ENCODE measurements around the gene USP48.

The USP48 gene

DNA sequence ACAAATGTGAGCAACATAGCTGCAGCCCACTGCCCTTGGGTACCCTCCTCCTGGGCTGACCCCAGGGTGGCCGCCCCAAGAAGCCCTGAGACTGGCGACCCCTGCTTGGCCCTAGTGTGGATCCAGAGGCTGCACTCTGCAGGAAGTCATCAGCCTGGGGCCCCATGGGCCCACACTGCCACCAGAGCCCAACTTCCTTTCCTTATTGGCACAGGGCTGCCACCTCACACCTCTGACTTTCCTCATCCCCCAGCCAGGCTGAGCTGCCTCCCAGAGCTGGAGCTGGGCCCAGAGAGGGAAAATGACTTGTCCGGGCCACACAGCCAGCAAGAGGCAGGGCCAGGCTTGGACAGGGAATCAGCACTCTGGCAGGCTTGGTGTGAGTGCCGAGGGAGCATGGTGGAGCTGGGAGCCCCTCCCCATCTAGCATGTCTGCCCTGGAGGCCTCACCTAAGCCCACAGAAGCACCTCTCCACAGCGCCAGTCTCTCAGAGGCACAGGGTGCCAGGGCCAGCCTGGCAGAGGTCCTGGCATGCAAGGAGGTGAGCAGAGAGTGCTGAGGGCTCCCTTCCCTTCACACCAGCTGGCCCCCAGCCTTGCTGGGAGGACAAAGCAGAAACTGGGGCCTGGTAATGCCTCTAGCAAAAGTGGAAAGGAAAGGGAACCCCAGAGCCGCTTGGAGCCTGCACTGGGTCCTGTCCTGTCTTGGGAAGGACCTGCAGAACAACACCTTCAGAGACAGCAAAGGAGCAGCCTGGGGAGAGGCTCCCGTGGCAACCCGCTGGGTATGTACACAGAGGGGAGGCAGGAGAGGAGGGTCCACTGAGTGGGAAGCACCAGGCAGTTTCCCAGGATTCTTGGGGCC, 117.0 kb downstream of the USP48 start:
- FAIRE-seq: no peak

- no peak for FAIRE-seq
Measured at GRCh38 chr1:21664806-21665588, 118.0 kb downstream of the USP48 start.

DNA sequence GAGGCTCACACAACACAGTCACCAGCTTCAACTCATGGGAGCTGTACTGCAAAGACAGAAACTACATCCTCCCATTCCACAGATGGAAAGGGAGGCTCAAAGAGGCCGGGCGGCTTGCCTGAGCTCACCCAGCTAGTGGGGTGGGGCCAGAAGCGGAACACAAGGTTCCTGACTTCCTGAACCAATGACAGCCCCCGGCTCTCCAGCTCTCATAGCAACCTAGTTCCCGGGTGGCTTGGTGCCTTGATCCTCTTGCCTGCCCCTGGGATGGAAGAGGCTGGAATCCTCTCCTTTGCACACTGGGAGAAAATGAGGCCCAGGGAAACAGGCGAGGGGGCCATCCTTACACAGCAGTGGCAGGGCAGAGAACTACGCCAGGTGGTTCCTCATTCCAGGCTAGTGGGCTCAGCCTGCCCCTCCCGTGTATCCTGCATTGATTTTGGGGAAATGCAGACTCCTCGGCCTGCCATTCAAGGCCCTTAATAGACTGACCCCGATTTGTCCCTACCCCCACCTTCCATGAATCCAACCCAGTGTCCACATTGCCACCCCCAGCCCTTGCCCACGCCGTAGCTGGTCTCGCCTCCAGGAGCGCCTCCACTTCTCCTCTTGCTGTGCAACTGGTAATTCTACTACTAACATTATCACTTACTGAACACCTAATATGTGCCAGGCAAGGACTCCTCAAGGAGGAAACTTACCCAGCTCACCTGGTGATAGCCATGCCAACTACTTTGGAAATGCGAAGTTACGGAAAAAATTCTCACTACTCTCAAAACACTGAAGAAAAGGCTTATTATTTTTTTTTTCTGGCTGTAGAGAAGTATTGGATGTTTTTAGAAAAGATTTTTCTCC, 118.8 kb downstream of the USP48 start:
- no peak for FAIRE-seq

DNA sequence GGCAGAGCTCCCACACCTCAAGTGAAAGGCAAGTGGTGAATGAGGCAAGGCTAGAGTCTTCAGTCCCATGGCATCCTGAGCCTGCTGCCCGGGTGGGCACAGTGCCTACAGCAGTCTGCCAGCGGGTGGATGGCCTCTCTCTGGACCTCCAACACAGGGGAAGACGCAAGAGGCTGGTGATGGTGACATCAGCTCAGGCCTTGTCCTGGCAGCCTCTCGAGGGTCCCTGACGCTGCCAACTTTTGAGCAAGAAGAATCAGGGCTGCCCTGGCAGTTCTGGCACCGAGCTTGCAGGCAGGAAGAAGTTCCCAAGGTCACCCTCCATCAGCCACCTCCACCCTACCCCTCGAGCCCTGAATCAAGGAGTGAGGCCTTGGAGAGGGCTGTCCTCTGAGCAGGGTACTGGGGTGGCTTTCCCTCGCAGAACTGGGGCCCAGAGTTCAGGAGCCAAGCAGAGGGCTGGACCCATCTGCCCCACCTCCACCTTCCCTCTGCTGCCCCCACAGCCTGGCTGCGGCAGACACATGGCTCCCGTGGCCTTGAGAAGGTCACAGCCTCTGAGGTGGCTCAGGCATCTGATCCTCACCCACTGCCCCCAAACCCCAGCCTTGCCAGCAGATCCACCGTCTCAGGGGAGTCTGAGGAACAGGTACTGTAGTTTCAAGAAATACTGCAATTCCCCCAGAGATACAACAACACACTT, 119.5 kb downstream of the USP48 start:
- no peak for FAIRE-seq

DNA sequence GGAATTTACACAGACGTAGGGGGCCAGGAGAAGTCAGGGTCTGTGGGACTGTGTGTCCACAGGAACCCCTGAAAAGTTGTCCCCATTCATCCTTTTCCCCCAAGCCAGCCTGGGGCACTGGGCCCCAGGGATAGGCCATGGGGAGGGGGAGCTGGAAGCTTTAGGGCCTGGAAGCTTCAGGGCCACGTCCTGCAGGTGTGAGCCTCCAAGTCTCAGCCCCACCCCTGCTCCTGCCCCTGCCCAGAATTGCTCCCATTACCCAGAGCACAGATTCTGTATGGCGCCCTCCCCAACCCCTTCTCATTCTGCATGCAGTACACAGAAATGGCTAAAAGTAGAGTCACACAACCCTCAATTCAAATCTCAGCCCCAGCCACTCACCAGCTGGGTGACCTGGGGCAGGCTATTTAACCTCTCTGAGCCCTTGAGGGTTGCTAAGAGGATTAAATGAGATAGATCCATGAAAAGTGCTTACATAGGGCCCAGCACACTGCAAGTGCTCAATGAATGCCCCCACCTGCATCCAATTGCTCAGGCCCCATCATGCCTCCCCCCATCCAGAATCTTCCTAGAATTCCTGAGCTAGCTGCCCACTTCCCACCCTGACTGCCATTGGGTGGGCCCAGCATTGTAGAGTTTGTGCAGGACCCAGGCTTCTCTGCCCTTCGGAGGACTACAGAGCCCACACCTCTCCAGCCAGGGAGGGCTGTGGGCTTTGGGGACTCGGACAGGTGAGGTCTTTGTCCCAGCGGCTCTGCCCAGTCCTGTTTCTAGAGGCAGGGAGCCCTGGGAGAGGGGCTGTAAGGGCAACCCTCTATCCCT, 120.3 kb downstream of the USP48 start:
- FAIRE-seq: no peak

DNA sequence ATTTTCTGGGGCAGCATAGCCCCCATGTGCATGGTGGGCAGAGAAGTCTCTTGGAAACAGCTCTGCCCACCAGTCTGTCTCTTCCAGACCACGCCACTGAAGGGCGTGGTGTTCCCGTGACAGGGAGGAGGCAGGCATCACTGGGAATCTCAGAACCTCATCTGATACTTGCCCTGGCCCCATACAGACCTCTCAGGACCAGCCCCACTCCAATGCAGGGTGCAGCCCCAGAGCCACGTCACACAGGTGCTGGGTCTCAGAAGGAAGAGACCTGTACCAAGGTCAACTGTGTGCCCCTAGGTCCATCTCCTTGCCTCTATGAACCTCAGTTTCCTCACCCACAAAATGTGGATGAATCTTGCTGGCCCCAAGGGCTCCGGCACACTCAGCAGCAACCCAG, 121.1 kb downstream of the USP48 start:
- FAIRE-seq: no peak

- no peak for FAIRE-seq
Measured at GRCh38 chr1:21659924-21660326, 123.0 kb downstream of the USP48 start.

- no peak for FAIRE-seq
Measured at GRCh38 chr1:21659099-21659923, 123.6 kb downstream of the USP48 start.

- FAIRE-seq: no peak
Measured at GRCh38 chr1:21657456-21658190, 125.3 kb downstream of the USP48 start.

DNA sequence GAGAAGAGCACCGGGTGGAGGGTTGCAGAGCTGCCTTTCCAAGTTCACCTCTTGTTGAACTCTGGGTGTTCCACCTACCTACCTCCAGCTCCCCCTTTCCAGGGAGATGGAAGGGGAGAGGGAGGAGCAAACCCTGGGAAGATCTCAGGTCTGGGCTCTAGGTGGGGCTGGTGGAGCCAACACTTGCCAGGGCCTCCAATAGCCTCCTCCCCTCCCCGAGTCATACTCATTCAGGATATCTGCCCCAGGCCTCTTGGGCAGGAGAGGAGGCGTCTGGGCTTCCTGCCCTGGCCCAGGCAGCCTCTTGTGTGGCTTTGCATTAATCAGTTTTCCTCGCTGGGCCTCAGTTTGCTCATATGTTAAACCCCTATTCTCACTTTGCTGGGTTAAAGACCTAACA, 127.2 kb downstream of the USP48 start:
- no peak for FAIRE-seq

DNA sequence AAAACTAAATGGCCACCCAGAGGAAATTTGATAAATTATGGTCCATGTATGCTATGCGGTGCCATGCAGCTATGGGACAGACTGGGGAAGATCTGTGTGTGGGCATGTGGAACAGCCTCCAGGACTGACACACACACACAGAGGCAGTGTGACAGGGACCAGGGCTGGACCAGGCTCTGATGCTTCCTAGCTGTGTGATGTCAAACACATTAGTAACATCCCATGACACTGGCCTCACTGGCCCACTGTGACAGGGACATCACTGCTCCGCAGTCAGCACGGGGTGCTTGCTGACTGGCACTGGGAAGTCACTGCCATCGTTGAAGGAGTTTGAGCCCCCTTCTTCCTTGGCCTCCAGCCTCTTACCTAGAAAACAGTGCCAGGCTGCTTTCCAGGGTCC, 127.7 kb downstream of the USP48 start:
- FAIRE-seq: no peak

DNA sequence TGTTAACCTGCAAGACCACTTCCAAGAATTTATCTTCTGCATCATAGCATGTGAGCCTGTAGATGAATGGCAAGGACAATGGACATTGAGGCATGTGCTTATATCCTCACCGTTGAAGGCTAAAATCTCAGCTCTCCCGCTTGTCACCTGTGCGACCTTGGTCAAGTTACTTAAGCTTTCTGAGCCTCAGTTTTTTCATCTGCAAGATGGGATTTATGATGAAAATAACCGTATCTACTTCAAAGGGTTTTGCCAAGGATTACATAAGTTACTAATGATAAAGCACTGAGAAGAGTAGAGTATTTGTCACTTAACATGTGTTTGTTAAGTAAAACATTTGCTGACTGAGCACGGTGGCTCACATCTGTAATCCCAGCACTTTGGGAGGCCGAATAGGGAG, 128.7 kb downstream of the USP48 start:
- FAIRE-seq: no peak

DNA sequence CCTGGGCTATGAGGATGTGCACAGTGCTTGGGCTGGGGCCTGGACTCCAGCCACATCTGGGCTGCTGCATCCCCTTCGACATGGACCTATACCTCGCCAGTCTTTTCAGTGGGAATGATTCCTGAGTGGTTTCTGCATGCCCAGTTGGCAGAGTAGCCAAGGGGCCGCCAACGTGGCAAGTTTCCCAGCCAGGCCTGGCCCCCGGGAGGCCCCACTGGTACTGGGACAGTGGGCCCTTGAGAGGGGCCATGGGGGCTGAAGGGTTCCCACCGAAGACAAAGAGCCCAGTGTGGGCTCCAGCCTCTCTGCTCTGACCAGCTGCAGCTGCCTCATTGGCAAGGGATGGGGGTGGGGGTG, 129.2 kb downstream of the USP48 start:
- no peak for FAIRE-seq

DNA sequence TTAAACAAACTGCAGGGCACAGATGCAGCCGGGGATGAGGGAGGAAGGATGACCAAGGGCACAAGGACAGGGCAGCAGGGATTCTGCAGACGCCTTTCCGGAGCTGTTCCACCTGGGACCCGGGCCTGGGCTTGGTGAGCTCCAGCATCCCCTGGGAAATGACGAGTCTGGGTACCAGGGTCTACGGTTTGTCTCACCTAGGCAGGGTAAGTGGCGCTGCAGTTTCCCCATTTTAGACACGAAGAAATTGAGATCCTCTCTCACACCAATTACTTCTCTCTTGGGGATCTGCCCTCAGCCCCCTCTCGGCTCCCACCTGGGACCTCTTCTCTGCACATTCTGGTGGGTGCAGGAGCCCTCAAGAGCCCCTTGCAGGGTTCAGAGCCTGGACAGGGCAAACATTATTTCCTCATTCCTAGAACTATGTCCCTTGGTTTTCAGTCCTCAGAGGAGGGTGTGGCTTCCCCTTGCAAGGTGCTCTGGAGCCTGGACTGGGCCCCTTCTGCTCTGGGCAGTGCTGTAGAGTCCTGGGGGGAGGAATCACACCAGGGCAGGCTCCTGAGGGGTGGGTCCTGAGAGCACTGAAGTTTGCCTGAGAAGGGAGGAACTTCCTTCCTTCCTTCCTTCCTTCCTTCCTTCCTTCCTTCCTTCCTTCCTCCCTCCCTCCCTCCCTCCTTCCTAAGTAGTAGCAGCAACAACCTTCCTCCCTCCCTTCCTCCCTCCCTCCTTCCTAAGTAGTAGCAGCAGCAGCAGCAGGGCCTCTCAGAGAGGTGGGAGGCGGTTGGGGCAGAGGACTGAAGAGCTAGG, 129.8 kb downstream of the USP48 start:
- no peak for FAIRE-seq

DNA sequence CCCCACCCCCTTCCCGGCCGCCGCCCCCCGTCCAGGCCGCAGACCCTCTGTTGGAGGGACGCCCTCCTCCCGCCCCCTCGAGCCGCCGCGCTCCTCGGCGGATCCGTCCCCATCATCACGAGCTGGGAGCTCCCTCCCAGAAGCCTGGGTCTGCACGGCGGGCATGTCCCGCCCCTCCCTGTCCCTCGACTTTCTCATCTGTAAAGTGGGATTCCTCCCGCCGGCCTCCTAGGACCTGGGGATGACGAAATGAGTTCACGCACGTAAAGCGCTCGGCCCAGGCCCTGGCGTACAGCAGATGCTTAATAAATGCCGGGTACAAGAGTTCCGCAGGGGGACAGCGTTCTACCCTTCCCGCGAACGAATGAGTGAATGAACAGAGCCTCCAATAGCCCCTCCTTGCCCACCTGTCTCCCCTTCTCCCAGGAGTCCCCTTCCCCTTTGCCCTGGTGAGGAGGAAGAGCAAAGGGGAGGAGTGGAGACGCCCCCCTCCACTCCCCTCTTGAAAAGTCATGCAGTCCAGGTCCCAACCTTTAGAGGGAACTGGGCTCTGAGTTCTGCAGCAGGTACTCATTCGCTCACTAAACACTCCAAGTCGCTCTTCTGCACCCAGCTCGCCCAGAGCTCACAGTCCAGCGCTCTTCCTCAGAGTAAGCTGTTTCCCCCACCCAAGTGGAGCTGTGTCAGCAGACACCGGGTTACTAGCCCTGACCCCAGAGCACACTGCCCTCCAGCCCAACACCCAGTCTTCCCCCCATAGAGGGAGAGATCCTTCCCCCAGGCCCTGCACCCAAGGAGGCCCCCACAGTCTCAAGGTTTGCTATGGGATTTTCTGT, 130.6 kb downstream of the USP48 start:
- no peak for FAIRE-seq

DNA sequence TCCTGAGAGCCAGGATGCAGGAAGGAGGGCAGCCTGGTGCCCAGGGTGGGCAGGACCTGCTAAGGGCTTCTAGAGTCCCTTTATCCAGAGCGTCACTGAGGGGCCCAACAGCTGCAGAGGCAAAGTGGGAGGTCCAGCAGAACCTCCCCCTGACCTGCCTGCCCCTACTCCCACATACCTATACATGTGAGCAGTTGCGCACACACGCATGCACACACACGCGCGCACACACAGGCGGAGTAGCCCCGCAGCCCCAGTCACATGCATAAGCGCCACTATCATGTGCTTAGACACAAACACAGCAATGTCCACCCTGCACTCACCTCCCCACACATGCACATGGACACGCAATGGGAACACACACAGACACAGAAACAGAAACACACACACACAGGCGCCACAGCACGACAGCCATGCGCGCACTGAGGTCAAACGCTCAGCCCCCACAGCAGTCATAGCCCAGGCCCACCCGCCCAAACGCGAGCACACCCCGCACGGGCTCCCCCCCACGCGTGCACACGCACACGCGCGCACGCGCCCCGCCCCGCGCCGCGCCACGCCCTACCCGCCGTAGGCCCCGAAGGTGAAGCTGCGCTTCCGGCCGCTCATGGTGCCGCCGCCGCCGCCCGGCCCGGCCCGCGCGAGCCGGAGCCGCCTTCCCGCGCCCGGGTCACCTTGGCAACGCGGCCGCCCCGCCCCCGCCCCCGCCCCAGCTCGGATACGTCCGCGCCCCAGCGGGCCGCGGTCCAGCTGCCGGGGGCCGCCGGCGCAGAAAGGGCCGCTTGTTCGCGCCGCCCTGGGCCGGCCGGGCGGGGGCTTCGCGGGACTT, 131.5 kb downstream of the USP48 start:
- FAIRE-seq: no peak

DNA sequence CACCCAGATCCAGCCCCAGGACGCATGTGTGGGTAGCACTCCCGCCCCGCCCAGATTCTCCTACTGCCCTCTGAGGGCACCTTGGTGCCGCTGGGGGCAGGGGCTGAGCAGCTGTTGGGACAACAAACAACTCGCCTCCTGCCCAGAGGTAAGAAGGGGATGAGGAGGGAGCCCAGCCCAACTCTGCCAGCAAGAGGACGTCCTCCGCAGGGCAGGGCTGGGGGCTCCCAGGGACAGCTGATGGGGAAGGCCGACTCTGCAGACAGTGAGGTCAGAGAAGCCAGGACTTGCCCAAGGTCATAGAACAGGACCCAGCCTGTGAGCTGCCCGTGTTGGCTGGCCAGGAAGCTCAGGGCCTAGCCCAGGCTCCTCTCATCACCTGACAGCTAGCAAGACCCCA, 132.5 kb downstream of the USP48 start:
- no peak for FAIRE-seq

All from islet of Langerhans (tissue), 1 donor.